Mesothelial cell of epicardium (in vitro differentiated cells): ENCODE measurements around the gene IRX2. TPM values are rescaled to one million over a fixed set of nuclear protein-coding genes. Genes with fewer than 3 reads are reported as not detected.

Source experiments
- DNase-seq, 2 experiments: peaks; one replicate each; pipeline ENCODE4 v3.0.0; 2021; ENCODE audit warnings: low spot score in 2 of 2; ENCODE audit not compliant: unreplicated experiment in 2 of 2
- H3K27ac Mint-ChIP-seq: 2 replicates; pipeline ENCODE4 v1.8.0; 2021; ENCODE audit warnings: mixed read lengths
- H3K27me3 Mint-ChIP-seq: 2 replicates; pipeline ENCODE4 v1.8.0; 2021; ENCODE audit warnings: low read depth, mixed read lengths
- H3K36me3 Mint-ChIP-seq: 2 replicates; pipeline ENCODE4 v1.8.0; 2021; ENCODE audit warnings: mixed read lengths
- H3K4me1 Mint-ChIP-seq: 2 replicates; pipeline ENCODE4 v1.8.0; 2021; ENCODE audit warnings: mixed read lengths
- H3K4me3 Mint-ChIP-seq: 2 replicates; pipeline ENCODE4 v1.8.0; 2021; ENCODE audit warnings: mild to moderate bottlenecking, moderate library complexity, mixed read lengths
- H3K9me3 Mint-ChIP-seq: 2 replicates; pipeline ENCODE4 v1.8.0; 2021; ENCODE audit warnings: mixed read lengths
- CTCF ChIP-seq: fragments of 200-600 bp; sonication (generic); IDR thresholded peaks from one replicate; pipeline ENCODE4 v1.5.0; 2021; ENCODE audit warnings: antibody characterized with exemption; ENCODE audit not compliant: unreplicated experiment
- total RNA-seq: library from RNA; stranded (reverse); gene quantifications from 3 replicates; pipeline ENCODE4 v1.2.1, GENCODE V29; 2021

The IRX2 gene
- total RNA-seq, 1 donor from 2014 or later: 30.3 TPM

- peak overlapping the region; percentile 74 for H3K4me3 Mint-ChIP-seq
- no peak for TF ChIP-seq CTCF
- DNase-seq: peak in 1 of 2 experiments; percentile 69
- peaks cover 4% of the 10 kb centered on the region for H3K9me3 Mint-ChIP-seq
- peaks cover 54% of the 10 kb centered on the region for H3K27me3 Mint-ChIP-seq
- H3K4me1 Mint-ChIP-seq: peaks cover 52% of the 10 kb centered on the region
- peak overlapping the region; percentile 92 for H3K27ac Mint-ChIP-seq
- H3K36me3 Mint-ChIP-seq: peaks cover 19% of the 10 kb centered on the region
Measured at GRCh38 chr5:2750758-2751464, 566 bp downstream of the IRX2 start.

- peak overlapping the region; percentile 92 for H3K27ac Mint-ChIP-seq
- peak overlapping the region; percentile 74 for H3K4me3 Mint-ChIP-seq
- H3K36me3 Mint-ChIP-seq: peaks cover 21% of the 10 kb centered on the region
- peak in 1 of 2 experiments; percentile 50 for DNase-seq
- peaks cover 54% of the 10 kb centered on the region for H3K27me3 Mint-ChIP-seq
- TF ChIP-seq CTCF: no peak
- peaks cover 51% of the 10 kb centered on the region for H3K4me1 Mint-ChIP-seq
- peaks cover 4% of the 10 kb centered on the region for H3K9me3 Mint-ChIP-seq
Measured at GRCh38 chr5:2750026-2750757, 1.3 kb downstream of the IRX2 start.

- no peak for DNase-seq
- no peak for TF ChIP-seq CTCF
- Mint-ChIP-seq H3K27me3 (peaks cover 56% of the 10 kb centered on the region), H3K4me1 (peaks cover 56% of the 10 kb centered on the region), H3K4me3 (peak overlapping the region; percentile 74), H3K27ac (peak overlapping the region; percentile 92), H3K9me3 (peaks cover 4% of the 10 kb centered on the region), H3K36me3 (peaks cover 21% of the 10 kb centered on the region)
Measured at GRCh38 chr5:2749514-2750025, 1.9 kb downstream of the IRX2 start.

GRCh38 chr5:2748861-2749513 is 2.5 kb downstream of the IRX2 start:
- H3K4me1 Mint-ChIP-seq: peaks cover 56% of the 10 kb centered on the region
- H3K27me3 Mint-ChIP-seq: peaks cover 55% of the 10 kb centered on the region
- TF ChIP-seq CTCF: no peak

GRCh38 chr5:2748179-2748860 is 3.2 kb downstream of the IRX2 start:
- H3K36me3 Mint-ChIP-seq: peaks cover 21% of the 10 kb centered on the region
- no peak overlapping the region for H3K4me3 Mint-ChIP-seq
- TF ChIP-seq CTCF: no peak
- H3K9me3 Mint-ChIP-seq: peaks cover 4% of the 10 kb centered on the region
- peaks cover 56% of the 10 kb centered on the region for H3K4me1 Mint-ChIP-seq
- H3K27me3 Mint-ChIP-seq: peaks cover 55% of the 10 kb centered on the region
- DNase-seq: no peak
- H3K27ac Mint-ChIP-seq: no peak overlapping the region

More at GRCh38 chr5:2748861-2749513, 2.5 kb downstream of the IRX2 start:
- H3K9me3 Mint-ChIP-seq: peaks cover 4% of the 10 kb centered on the region
- H3K4me3 Mint-ChIP-seq: peak overlapping the region; percentile 74
- no peak overlapping the region for H3K27ac Mint-ChIP-seq
- peaks cover 21% of the 10 kb centered on the region for H3K36me3 Mint-ChIP-seq
- DNase-seq: no peak
